Skeletal muscle tissue (tissue), 4 donors: ENCODE data around the gene ZNF425. TPM values are rescaled to one million over a fixed set of nuclear protein-coding genes. Genes with fewer than 3 reads are reported as not detected.
"Not testable (repeated sequence)": the region's sequence is repeated elsewhere in the genome, so short reads cannot be mapped to it uniquely, and the experiment has no call there.

ENCODE experiments used
- H3K27ac ChIP-seq: one replicate; pipeline ENCODE4 v1.7.0; 2013; ENCODE audit warnings: mild to moderate bottlenecking, low read depth, low read length, inconsistent platforms
- H3K27me3 ChIP-seq, 3 donors: one replicate each; pipeline ENCODE4 v1.7.0; 2013; ENCODE audit warnings: low read length in 3 of 3; ENCODE audit not compliant: control insufficient read depth in 3 of 3, insufficient read depth in 3 of 3
- H3K36me3 ChIP-seq, 3 donors: one replicate each; pipeline ENCODE4 v1.7.0; 2013; ENCODE audit warnings: low read length in 3 of 3; ENCODE audit not compliant: control insufficient read depth in 3 of 3, insufficient read depth in 3 of 3
- H3K4me1 ChIP-seq, 3 donors: one replicate each; pipeline ENCODE4 v1.7.0; 2013; ENCODE audit warnings: low read length in 3 of 3, mild to moderate bottlenecking in 3 of 3; ENCODE audit not compliant: control insufficient read depth in 3 of 3, insufficient read depth in 3 of 3
- H3K4me3 ChIP-seq, 3 donors: one replicate each; pipeline ENCODE4 v1.7.0; 2013; ENCODE audit warnings: low read length in 3 of 3
- H3K9ac ChIP-seq, 3 donors: one replicate each; pipeline ENCODE4 v1.7.0; 2013; ENCODE audit warnings: low read length in 3 of 3, mild to moderate bottlenecking in 3 of 3, moderate library complexity in 2 of 3, low read depth in 1 of 3
- H3K9me3 ChIP-seq, 3 donors: one replicate each; pipeline ENCODE4 v1.7.0; 2013; ENCODE audit warnings: low read length in 3 of 3; ENCODE audit not compliant: control insufficient read depth in 3 of 3
- total RNA-seq: library from RNA; depleted of rRNA; stranded (reverse); fragments of >200 nt; gene quantifications from one replicate; pipeline ENCODE4 v1.2.3, GENCODE V29; 2014
- donor health status: Osteomylitis.

ZNF425 gene
- total RNA-seq, 1 donor from 2014 or later, result 5.2 TPM

DNA sequence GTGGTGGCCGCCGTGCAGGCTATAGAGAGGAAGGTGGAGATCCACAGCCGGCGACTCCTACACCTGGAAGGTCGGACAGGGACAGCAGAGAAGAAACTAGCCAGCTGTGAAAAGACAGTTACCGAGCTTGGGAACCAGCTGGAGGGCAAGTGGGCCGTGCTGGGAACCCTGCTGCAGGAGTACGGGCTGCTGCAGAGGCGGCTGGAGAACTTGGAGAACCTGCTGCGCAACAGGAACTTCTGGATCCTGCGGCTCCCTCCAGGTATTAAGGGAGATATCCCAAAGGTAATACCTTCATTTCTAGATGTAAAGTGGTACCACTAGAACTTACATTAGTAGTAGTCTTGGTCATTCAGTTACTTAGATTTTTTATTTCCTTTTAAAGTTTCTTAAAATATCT, 27.9 kb upstream of the ZNF425 start:
- H3K36me3 ChIP-seq, result peaks cover 8 to 15% (median 13%) of the 10 kb centered on the region in 3 donors
- no peak overlapping the region for H3K4me3 ChIP-seq

DNA sequence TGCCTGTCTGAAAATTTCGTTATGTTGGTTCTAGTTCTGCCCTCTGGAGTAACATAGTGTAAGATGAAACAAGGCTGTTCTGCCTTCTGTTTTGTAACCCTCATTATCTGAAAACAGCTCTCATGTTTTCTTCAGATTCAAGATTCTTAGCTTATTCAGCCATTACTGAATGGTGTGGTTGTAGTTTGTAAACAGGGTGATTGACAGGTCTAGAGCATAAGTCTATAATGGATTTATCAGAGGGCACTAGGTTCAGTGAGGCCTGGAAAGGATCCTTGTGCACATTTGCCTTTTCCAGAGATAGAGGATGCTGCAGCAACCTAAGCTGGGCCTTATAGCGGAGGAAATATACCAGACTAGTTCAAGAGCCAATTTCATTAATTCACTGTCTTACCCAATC, 27.2 kb upstream of the ZNF425 start:
- peaks cover 8 to 15% (median 13%) of the 10 kb centered on the region in 3 donors for H3K36me3 ChIP-seq

More for the DNA sequence above, 27.9 kb upstream of the ZNF425 start:
- Histone ChIP-seq H3K9me3 (no peaks in the 10 kb centered on the region), H3K4me1 (peaks cover 0 to 2% (median 0%) of the 10 kb centered on the region in 3 donors), H3K27me3 (no peaks in the 10 kb centered on the region), H3K9ac (no peak overlapping the region), H3K27ac (no peak overlapping the region)

DNA sequence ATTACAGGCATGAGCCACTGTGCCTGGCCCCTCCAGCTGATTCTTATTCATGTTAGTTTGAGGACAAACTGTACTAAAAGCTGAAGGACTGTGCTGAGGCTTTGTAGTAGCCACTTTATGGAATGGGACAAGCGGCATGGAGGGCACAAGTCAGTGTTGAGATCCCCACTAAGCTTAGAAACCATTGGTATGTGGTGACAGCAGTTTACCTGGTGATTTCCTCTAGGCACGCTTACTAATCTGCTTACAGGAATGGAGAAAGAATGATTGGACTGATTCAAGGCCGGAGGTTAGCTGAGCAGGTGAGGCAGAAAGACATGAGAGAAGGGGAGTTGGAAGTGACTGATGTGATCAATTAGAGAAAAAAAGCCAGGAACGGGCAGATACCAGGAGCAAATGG, 24.9 kb upstream of the ZNF425 start:
- Histone ChIP-seq H3K36me3 (peaks cover 7 to 10% (median 7%) of the 10 kb centered on the region in 3 donors), H3K4me1 (peaks cover 7 to 11% (median 9%) of the 10 kb centered on the region in 3 donors), H3K9me3 (no peaks in the 10 kb centered on the region), H3K27ac (no peak overlapping the region), H3K4me3 (no peak overlapping the region), H3K27me3 (no peaks in the 10 kb centered on the region), H3K9ac (no peak overlapping the region)

More for the DNA sequence above, 27.2 kb upstream of the ZNF425 start:
- Histone ChIP-seq H3K9ac (no peak overlapping the region), H3K27ac (no peak overlapping the region), H3K9me3 (no peaks in the 10 kb centered on the region), H3K4me1 (peaks cover 3 to 5% (median 3%) of the 10 kb centered on the region in 3 donors), H3K4me3 (no peak overlapping the region), H3K27me3 (no peaks in the 10 kb centered on the region)

DNA sequence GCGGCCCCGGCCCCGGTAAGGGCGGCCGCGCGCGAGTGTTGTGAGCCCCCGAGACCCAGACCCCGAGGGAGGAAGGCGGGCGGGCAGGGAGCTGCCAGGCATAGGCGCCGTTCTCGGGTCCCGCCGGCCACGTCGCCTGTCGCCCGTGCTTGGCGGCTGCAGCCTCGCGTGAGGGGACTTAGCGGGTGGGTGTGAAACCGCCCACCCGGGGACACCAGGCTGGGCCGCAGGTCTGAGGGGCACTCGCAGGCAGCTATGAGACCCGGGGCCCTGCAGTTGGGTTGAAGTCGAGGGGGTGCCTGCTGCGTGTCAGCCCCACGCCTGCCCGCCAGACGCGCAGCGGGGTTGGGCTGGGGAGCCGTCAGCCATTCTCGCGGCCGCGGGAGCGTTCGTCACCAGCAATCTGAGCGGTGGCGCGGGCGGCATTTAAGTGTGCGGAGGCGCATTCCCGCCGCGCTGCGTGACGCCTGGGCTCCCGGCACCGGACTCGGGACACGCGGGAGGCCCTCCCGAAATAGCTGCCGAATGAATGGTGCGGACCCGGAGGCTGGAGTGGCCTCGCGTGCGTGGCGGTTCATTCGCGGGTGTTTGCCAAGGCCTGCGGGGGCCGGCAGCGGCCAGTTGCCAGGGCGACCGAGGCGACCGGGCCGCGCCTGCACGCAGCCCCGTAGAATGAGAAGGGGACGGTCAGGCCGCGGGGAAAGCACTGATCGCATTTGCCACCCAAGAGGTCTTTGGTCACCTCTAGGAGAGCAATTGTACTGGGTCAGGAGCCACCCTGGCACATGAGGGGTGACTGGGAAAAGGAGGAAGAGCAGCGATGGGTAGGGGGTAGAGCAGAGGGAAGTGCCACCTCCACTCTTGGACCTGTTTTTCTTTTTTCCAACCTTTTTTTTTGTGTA, 21.9 kb upstream of the ZNF425 start:
- H3K36me3 ChIP-seq, result no peaks in the 10 kb centered on the region
- no peaks in the 10 kb centered on the region for H3K9me3 ChIP-seq
- H3K4me3 ChIP-seq, result peak overlapping the region; percentile 87 to 93 (median 91)
- H3K4me1 ChIP-seq, result peaks cover 7 to 11% (median 9%) of the 10 kb centered on the region in 3 donors
- peak overlapping the region; percentile 83 for H3K27ac ChIP-seq
- H3K27me3 ChIP-seq, result no peaks in the 10 kb centered on the region
- H3K9ac ChIP-seq, result peak overlapping the region; percentile 84 to 91 (median 89)

DNA sequence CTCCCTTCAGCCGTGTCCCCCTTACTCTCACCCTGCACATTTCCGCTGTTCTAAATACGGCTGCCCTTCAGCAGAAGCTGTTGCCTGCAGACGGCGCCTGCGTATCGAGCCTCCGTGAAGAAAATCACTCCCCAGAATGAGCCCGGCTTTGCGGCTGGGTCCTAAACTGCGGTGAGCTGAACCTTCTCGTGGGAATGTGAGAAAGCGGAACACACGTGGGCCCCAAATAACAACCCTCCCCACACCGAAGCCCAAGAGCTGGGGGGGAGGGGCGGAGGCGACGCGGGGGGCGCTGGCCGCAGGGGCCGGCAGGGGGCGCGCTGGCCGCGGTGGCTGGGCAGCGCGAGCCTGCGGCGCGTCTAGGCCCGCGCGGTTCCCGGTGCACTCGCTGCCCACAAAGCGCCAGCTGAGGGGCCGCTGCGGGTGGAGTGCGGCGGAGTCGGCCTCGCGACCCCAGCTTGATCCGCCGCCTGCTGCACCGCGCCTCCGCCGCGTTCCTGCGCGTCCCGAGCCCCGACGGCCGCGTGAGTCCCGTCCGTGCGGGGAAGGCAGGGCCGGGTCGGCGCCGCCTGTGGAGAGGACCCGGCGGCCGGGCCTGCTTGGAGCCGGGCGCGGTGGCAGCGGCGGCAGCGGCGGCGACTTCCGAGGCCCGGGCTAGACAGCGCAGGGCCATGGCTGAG, 21.1 kb upstream of the ZNF425 start, which contains the start of gene ZNF398:
Gene ZNF398 (plus strand): TSS at position 382 of the 680 bp plus-strand sequence. CDS start 290 bp downstream, at position 672.
- H3K27ac ChIP-seq, result peak within 1 kb of the TSS; percentile 83
- H3K27me3 ChIP-seq, result no peaks in the 10 kb centered on the region
- H3K9ac ChIP-seq, result peak within 1 kb of the TSS; percentile 89 to 95 (median 91)
- H3K36me3 ChIP-seq, result no peaks in the 10 kb centered on the region
- H3K4me3 ChIP-seq, result peak within 1 kb of the TSS; percentile 91 to 96 (median 93)
- H3K9me3 ChIP-seq, result no peaks in the 10 kb centered on the region
- peaks cover 7 to 11% (median 9%) of the 10 kb centered on the region in 3 donors for H3K4me1 ChIP-seq

DNA sequence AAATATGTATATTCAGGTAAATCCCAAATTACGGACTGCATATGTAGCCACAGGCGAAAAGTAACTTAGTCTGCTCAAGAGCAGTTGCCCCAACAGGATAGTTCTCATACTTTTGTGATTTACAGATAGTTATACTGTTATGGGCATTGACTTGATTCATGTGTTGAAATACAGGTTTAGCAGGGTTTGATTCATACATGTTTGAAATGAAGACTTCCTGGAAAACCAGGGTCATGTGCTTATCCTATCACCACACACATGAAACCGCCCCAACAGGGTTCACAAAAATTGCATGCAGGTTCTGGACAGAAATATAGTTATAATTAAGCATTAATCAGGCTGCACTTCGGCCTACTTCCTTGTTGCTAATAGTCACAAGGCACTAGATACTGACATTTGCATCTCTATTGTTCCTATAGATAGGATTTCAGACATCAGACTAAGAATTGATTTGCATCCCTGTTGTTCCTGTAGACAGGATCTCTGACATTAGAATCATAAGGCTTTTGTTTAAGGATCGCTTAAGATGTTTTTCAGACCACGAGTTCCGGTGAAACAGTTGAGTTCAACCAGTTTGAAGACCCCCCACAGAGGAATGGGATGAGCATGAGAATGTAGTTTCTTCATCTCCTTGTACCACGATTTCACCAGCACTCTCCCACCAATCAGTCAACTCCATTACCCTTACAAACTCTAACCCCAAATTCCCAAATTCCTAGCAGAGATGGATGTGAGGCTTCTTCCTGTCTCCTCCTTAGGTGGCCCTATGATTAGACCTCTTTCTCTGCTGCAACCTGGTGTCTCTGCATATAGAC, 19.1 kb upstream of the ZNF425 start:
- Histone ChIP-seq H3K27ac (no peak overlapping the region), H3K4me3 (no peak overlapping the region), H3K9ac (no peak overlapping the region), H3K4me1 (peaks cover 7 to 11% (median 9%) of the 10 kb centered on the region in 3 donors), H3K27me3 (no peaks in the 10 kb centered on the region), H3K9me3 (no peaks in the 10 kb centered on the region), H3K36me3 (no peaks in the 10 kb centered on the region)

DNA sequence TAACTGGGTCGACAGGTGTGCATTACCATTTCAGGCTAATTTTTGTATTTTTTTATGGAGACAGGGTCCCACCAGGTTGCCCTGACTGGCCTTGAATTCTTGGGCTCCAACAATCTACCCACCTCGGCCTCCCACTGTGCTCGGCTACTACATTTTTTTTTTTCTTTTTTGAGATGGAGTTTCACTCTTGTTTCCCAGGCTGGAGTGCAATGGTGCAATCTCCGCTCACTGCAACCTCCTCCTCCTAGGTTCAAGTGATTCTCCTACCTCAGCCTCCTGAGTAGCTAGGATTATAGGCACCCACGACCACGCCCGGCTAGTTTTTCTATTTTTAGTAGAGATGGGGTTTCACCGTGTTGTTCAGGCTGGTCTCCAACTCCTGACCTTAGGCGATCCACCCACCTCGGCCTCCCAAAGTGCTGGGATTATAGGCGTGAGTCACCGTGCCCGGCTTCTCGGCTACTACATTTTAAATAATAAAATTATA, 18.4 kb upstream of the ZNF425 start:
- not testable (repeated sequence) for H3K9ac ChIP-seq, H3K9me3 ChIP-seq, H3K27ac ChIP-seq, H3K27me3 ChIP-seq, H3K4me3 ChIP-seq, H3K36me3 ChIP-seq
- peaks cover 7 to 11% (median 9%) of the 10 kb centered on the region in 3 donors for H3K4me1 ChIP-seq

DNA sequence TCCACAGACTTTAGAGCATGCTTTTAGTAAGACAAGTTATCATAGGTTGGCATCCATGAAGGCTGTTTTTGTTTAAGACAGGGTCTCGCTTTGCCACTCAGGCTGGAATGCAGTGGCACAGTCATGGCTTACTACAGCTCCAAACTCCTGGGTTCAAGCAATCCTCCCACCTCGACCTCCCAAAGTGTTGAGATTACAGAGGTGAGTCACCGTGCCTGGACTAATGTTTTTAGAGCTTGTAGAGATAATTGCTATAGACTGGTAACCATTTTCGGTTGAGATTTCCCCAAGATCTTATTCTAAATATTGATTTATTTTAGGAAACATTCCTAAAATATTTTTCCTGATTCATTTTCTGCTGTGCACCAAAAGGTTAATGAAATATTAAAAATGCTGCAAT, 15.8 kb upstream of the ZNF425 start:
- H3K4me1 ChIP-seq, result peaks cover 1 to 4% (median 2%) of the 10 kb centered on the region in 3 donors
- no peak overlapping the region for H3K9ac ChIP-seq
- no peak overlapping the region for H3K4me3 ChIP-seq
- H3K36me3 ChIP-seq, result no peaks in the 10 kb centered on the region
- no peak overlapping the region for H3K27ac ChIP-seq
- H3K9me3 ChIP-seq, result no peaks in the 10 kb centered on the region
- no peaks in the 10 kb centered on the region for H3K27me3 ChIP-seq

DNA sequence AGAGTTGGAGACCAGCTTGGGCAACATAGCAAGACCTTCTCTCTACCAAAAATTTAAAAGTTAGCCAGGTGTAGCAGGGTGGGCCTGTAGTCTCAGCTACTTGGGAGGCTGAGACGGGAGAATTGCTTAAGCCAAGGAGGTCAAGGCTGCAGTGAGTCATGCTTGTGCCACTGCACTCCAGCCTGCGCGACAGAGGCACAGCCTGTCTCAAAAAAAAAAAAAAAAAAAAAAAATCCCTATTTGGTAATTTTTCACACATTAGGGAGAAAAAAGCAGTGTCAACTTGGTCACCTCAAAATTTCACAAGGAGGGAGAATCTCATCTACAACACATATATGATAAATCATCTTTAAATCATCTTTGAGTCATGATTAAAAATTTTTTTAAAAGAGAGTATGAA, 14.7 kb upstream of the ZNF425 start:
- Histone ChIP-seq H3K4me1 (no peaks in the 10 kb centered on the region), H3K4me3 (no peak overlapping the region), H3K27ac (no peak overlapping the region), H3K27me3 (no peaks in the 10 kb centered on the region), H3K9me3 (no peaks in the 10 kb centered on the region), H3K36me3 (no peaks in the 10 kb centered on the region), H3K9ac (no peak overlapping the region)
